ENCODE measurements around the gene PHF8.

The PHF8 gene

GRCh38 chrX:54085666-54086065 is 41.4 kb upstream of the PHF8 start:
- no peak for TF ChIP-seq CTCF (IDR thresholded peaks at IDR 0.05; ENCODE audit: low read depth, low read length)
- no peak overlapping the region for H3K4me3 ChIP-seq (replicated peaks in 1 of 2; ENCODE audit: low read depth in 2 of 2, low read length in 2 of 2)
- peak in 1 of 2 donors; percentile 71 for DNase-seq (ENCODE audit: low read depth in 2 of 2)

- no peak for TF ChIP-seq CTCF (IDR thresholded peaks at IDR 0.05; ENCODE audit: low read depth, low read length)
- H3K4me3 ChIP-seq (replicated peaks in 1 of 2; ENCODE audit: low read depth in 2 of 2, low read length in 2 of 2), result no peak overlapping the region
- peak; percentile 32 to 35 for DNase-seq (ENCODE audit: low read depth in 2 of 2)
Measured at GRCh38 chrX:54076903-54077302, 32.6 kb upstream of the PHF8 start.

- no peak overlapping the region for H3K4me3 ChIP-seq (replicated peaks in 1 of 2; ENCODE audit: low read depth in 2 of 2, low read length in 2 of 2)
- no peak for DNase-seq (ENCODE audit: low read depth in 2 of 2)
- no peak for TF ChIP-seq CTCF (IDR thresholded peaks at IDR 0.05; ENCODE audit: low read depth, low read length)
Measured at GRCh38 chrX:54074826-54075225, 30.6 kb upstream of the PHF8 start.

GRCh38 chrX:54067766-54068165 is 23.5 kb upstream of the PHF8 start:
- TF ChIP-seq CTCF (IDR thresholded peaks at IDR 0.05; ENCODE audit: low read depth, low read length), result no peak
- DNase-seq (ENCODE audit: low read depth in 2 of 2), result no peak
- H3K4me3 ChIP-seq (replicated peaks in 1 of 2; ENCODE audit: low read depth in 2 of 2, low read length in 2 of 2), result no peak overlapping the region

- TF ChIP-seq CTCF (IDR thresholded peaks at IDR 0.05; ENCODE audit: low read depth, low read length), result no peak
- DNase-seq (ENCODE audit: low read depth in 2 of 2), result peak in 1 of 2 donors; percentile 50
- H3K4me3 ChIP-seq (replicated peaks in 1 of 2; ENCODE audit: low read depth in 2 of 2, low read length in 2 of 2), result no peak overlapping the region
Measured at GRCh38 chrX:54066841-54067240, 22.6 kb upstream of the PHF8 start.

- H3K4me3 ChIP-seq (replicated peaks in 1 of 2; ENCODE audit: low read depth in 2 of 2, low read length in 2 of 2), result no peak overlapping the region
- no peak for DNase-seq (ENCODE audit: low read depth in 2 of 2)
- no peak for TF ChIP-seq CTCF (IDR thresholded peaks at IDR 0.05; ENCODE audit: low read depth, low read length)
Measured at GRCh38 chrX:54064564-54064963, 20.3 kb upstream of the PHF8 start.

GRCh38 chrX:54063361-54063760 is 19.1 kb upstream of the PHF8 start:
- DNase-seq (ENCODE audit: low read depth in 2 of 2), result no peak

More at GRCh38 chrX:54063361-54063760, 19.1 kb upstream of the PHF8 start:
- no peak overlapping the region for H3K4me3 ChIP-seq (replicated peaks in 1 of 2; ENCODE audit: low read depth in 2 of 2, low read length in 2 of 2)
- TF ChIP-seq CTCF (IDR thresholded peaks at IDR 0.05; ENCODE audit: low read depth, low read length), result no peak

All from cardiac fibroblast (primary cell).